Loucy (cell line): ENCODE results near the gene CHCHD6.

Experiments used
- CTCF ChIP-seq: fragments of 200-600 bp; sonication (generic); conservative IDR thresholded peaks from 2 replicates; pipeline ENCODE4 v1.5.1; 2014; ENCODE audit warnings: mild to moderate bottlenecking, antibody characterized with exemption, low read length
- EZH2phosphoT487 ChIP-seq: fragments of 200-600 bp; IDR thresholded peaks from 2 replicates; pipeline ENCODE4 v1.6.1; 2018; ENCODE audit warnings: antibody characterized with exemption, mild to moderate bottlenecking, moderate library complexity, borderline replicate concordance

GRCh38 chr3:126855374-126855773 is 151.3 kb downstream of the CHCHD6 start:
- TF ChIP-seq CTCF: no peak
- TF ChIP-seq EZH2phosphoT487: no peak
